Spleen (tissue), 11 donors: ENCODE data around the gene VSNL1. TPM values are rescaled to one million over a fixed set of nuclear protein-coding genes. Genes with fewer than 3 reads are reported as not detected.

Experiments
- DNase-seq: peaks from one replicate; pipeline ENCODE4 v3.0.0-alpha.2; 2020
- H3K27ac ChIP-seq, 8 donors: fragments of 200-600 bp; sonication (generic) in 7 of 8; 1 replicate in 4 of 8; 2 replicates in 4 of 8; pipeline versions ENCODE4 v1.5.0 to v1.8.0; 2016 to 2021; ENCODE audit warnings: inconsistent platforms in 4 of 8, mild to moderate bottlenecking in 4 of 8, moderate library complexity in 1 of 8
- H3K27me3 ChIP-seq, 7 donors: fragments of 200-600 bp; sonication (generic) in 6 of 7; replicated peaks in 1 of 7; 1 replicate in 4 of 7; 2 replicates in 3 of 7; pipeline versions ENCODE4 v1.5.0 to v1.8.0; 2016 to 2021; ENCODE audit warnings: inconsistent platforms in 3 of 7, mild to moderate bottlenecking in 1 of 7
- H3K36me3 ChIP-seq, 6 donors: fragments of 200-600 bp; sonication (generic) in 5 of 6; 1 replicate in 4 of 6; 2 replicates in 2 of 6; pipeline versions ENCODE4 v1.5.0 to v1.8.0; 2016 to 2021; ENCODE audit warnings: inconsistent platforms in 2 of 6
- H3K4me1 ChIP-seq, 6 donors: fragments of 200-600 bp; sonication (generic) in 5 of 6; 1 replicate in 3 of 6; 2 replicates in 3 of 6; pipeline versions ENCODE4 v1.5.0 to v1.8.0; 2016 to 2021; ENCODE audit warnings: inconsistent platforms in 3 of 6
- H3K4me3 ChIP-seq, 8 donors: fragments of 200-600 bp; sonication (generic) in 7 of 8; 1 replicate in 4 of 8; 2 replicates in 4 of 8; pipeline versions ENCODE4 v1.5.0 to v1.8.0; 2016 to 2021; ENCODE audit warnings: inconsistent platforms in 4 of 8, mild to moderate bottlenecking in 4 of 8, moderate library complexity in 2 of 8
- H3K9me3 ChIP-seq, 8 donors: fragments of 200-600 bp; sonication (generic) in 7 of 8; 1 replicate in 4 of 8; 2 replicates in 4 of 8; pipeline versions ENCODE4 v1.5.0 to v1.8.0; 2016 to 2021; ENCODE audit warnings: inconsistent platforms in 4 of 8
- CTCF ChIP-seq, 11 experiments: fragments of 200-600 bp in 7 of 11; fragments of 450-650 bp in 4 of 11; sonication (generic) in 4 of 11; IDR thresholded peaks in 8 of 11; conservative IDR thresholded peaks in 3 of 11; 1 replicate in 7 of 11; 2 replicates in 4 of 11; pipeline versions ENCODE4 v1.4.0 to v1.8.0; 2016 to 2021; ENCODE audit warnings: antibody characterized with exemption in 11 of 11, inconsistent platforms in 4 of 11, mild to moderate bottlenecking in 1 of 11
- POLR2A ChIP-seq, 3 donors: fragments of 450-650 bp; IDR thresholded peaks; one replicate each; pipeline ENCODE4 v1.5.1; 2017; ENCODE audit warnings: antibody characterized with exemption in 3 of 3, mild to moderate bottlenecking in 1 of 3
- POLR2AphosphoS5 ChIP-seq, 3 donors: sonication (generic); formaldehyde crosslinking; IDR thresholded peaks; one replicate each; pipeline ENCODE4 v1.5.1; 2017; ENCODE audit warnings: antibody characterized with exemption in 3 of 3
- WGBS, 5 donors: extraction: QIAGEN DNeasy Blood & Tissue Kit in 3 of 5; methylation state at CpG; one replicate each; pipeline versions ENCODE4 v1.1.5 to v1.1.7; 2013 to 2018; 5-methylcytosine and 5-hydroxymethylcytosine counted together
- intact Hi-C: fragments of 100-400 bp; cut with DNase I; formaldehyde crosslinking; loops from one replicate; pipeline ENCODE4 v1.15.0; 2023; ENCODE audit warnings: low total_unique reads
- polyA plus RNA-seq, 3 donors: library from polyadenylated mRNA; stranded (reverse); fragments of 200-250 nt; gene quantifications; one replicate each; pipeline ENCODE4 v1.2.1, GENCODE V29; 2013
- total RNA-seq, 7 donors: library from RNA; depleted of rRNA in 3 of 7; stranded (reverse); fragments of >200 nt in 3 of 7; fragmentation: NEBNext Ultra II Directional in 4 of 7; extraction: Animal tissue kit (Norgen Biotek cat#: 25700) in 4 of 7; gene quantifications; one replicate each; pipeline versions ENCODE4 v1.1.0 to v1.2.1, GENCODE V29; 2016 to 2021
- donor health status: healthy with polysubstance abuse.
- donor health status: DM: no; HTN: no; CAD: no; lungs with moderate emphysema.
- donor health status: DM: no; HTN: no; CAD: no.
- donor health status: Bipolar disorder and iron deficiency.
- donor health status: healthy.
- donor health status: DM: no; HTN: no; CAD: no.
- donor health status: DM: yes; HTN: yes; CAD: no.

The VSNL1 gene
- total and polyA plus RNA-seq, 10 donors: 0.06 to 0.16 TPM; not detected in 8

GRCh38 chr2:17589406-17590035 is 49.0 kb downstream of the VSNL1 start:
- WGBS, 5 donors: 86 to 92% (median 87%) methylated on average over 2 of the region's 2 CpGs
- Histone ChIP-seq H3K36me3 (no peaks in the 10 kb centered on the region), H3K9me3 (no peaks in the 10 kb centered on the region), H3K4me3 (no peak overlapping the region), H3K27ac (no peak overlapping the region), H3K27me3 (peaks cover 0 to 8% (median 0%) of the 10 kb centered on the region in 7 donors), H3K4me1 (no peaks in the 10 kb centered on the region)
- no peak for TF ChIP-seq CTCF (IDR thresholded peaks at IDR 0.05 in 8 of 11, conservative IDR thresholded peaks at IDR 0.05 in 3 of 11)
- TF ChIP-seq POLR2AphosphoS5 (IDR thresholded peaks at IDR 0.05): no peak
- TF ChIP-seq POLR2A (IDR thresholded peaks at IDR 0.05): no peak
- no peak for DNase-seq
- intact Hi-C loops: no loop called here

GRCh38 chr2:17590342-17590911 is 49.9 kb downstream of the VSNL1 start:
- no peak overlapping the region for H3K4me3 ChIP-seq
- DNase-seq: no peak
- intact Hi-C loops: no loop called here
- TF ChIP-seq CTCF (IDR thresholded peaks at IDR 0.05 in 8 of 11, conservative IDR thresholded peaks at IDR 0.05 in 3 of 11) (no peak), POLR2A (IDR thresholded peaks at IDR 0.05) (no peak), POLR2AphosphoS5 (IDR thresholded peaks at IDR 0.05) (no peak)
- no peaks in the 10 kb centered on the region for H3K4me1 ChIP-seq
- H3K27me3 ChIP-seq: peaks cover 0 to 8% (median 0%) of the 10 kb centered on the region in 7 donors
- H3K9me3 ChIP-seq: no peaks in the 10 kb centered on the region
- WGBS, 5 donors: 70 to 85% (median 77%) methylated on average over 2 of the region's 2 CpGs
- no peaks in the 10 kb centered on the region for H3K36me3 ChIP-seq
- no peak overlapping the region for H3K27ac ChIP-seq

- Histone ChIP-seq H3K27me3 (peaks cover 0 to 5% (median 0%) of the 10 kb centered on the region in 7 donors), H3K4me3 (no peak overlapping the region), H3K9me3 (no peaks in the 10 kb centered on the region), H3K27ac (no peak overlapping the region), H3K4me1 (no peaks in the 10 kb centered on the region), H3K36me3 (no peaks in the 10 kb centered on the region)
- DNase-seq: no peak
- intact Hi-C loops: no loop called here
- 75 to 87% (median 83%) methylated on average over 3 of the region's 3 CpGs for WGBS, 5 donors
- TF ChIP-seq CTCF (IDR thresholded peaks at IDR 0.05 in 8 of 11, conservative IDR thresholded peaks at IDR 0.05 in 3 of 11) (no peak), POLR2A (IDR thresholded peaks at IDR 0.05) (no peak), POLR2AphosphoS5 (IDR thresholded peaks at IDR 0.05) (no peak)
These were observed 51.4 kb downstream of the VSNL1 start for GRCh38 chr2:17591846-17592245.

- no peak overlapping the region for H3K4me3 ChIP-seq
- no peaks in the 10 kb centered on the region for H3K4me1 ChIP-seq
- intact Hi-C loops: no loop called here
- no peak for DNase-seq
- no peak overlapping the region for H3K27ac ChIP-seq
- 68 to 90% (median 75%) methylated on average over 2 of the region's 2 CpGs for WGBS, 5 donors
- TF ChIP-seq POLR2A (IDR thresholded peaks at IDR 0.05) (no peak), CTCF (IDR thresholded peaks at IDR 0.05 in 8 of 11, conservative IDR thresholded peaks at IDR 0.05 in 3 of 11) (no peak), POLR2AphosphoS5 (IDR thresholded peaks at IDR 0.05) (no peak)
- peaks cover 0 to 5% (median 0%) of the 10 kb centered on the region in 7 donors for H3K27me3 ChIP-seq
- no peaks in the 10 kb centered on the region for H3K36me3 ChIP-seq
- H3K9me3 ChIP-seq: no peaks in the 10 kb centered on the region
These were observed 52.4 kb downstream of the VSNL1 start for GRCh38 chr2:17592731-17593409.
